Adipocyte (in vitro differentiated cells): Measurements from ENCODE around the gene PDE11A.
A peak's percentile ranks its signal among the peaks of the same experiment; 100 is the strongest.
"Not testable (repeated sequence)": the region's sequence is repeated elsewhere in the genome, so short reads cannot be mapped to it uniquely, and the experiment has no call there.

Experiments
- DNase-seq: peaks from one replicate; pipeline ENCODE4 v3.0.0-alpha.2; 2015; ENCODE audit warnings: low read depth
- H3K27me3 ChIP-seq: replicated peaks from 2 replicates; pipeline ENCODE4 v1.7.0; 2013; ENCODE audit warnings: mild to moderate bottlenecking, low read length, moderate library complexity; ENCODE audit not compliant: control insufficient read depth, insufficient read depth
- H3K36me3 ChIP-seq: 2 replicates; pipeline ENCODE4 v1.7.0; 2013; ENCODE audit warnings: low read length, mild to moderate bottlenecking, moderate library complexity; ENCODE audit not compliant: control insufficient read depth, insufficient read depth, severe bottlenecking
- H3K4me1 ChIP-seq: 2 replicates; pipeline ENCODE4 v1.7.0; 2013; ENCODE audit warnings: mild to moderate bottlenecking, low read length, moderate library complexity; ENCODE audit not compliant: control insufficient read depth, insufficient read depth
- H3K4me3 ChIP-seq: 2 replicates; pipeline ENCODE4 v1.7.0; 2013; ENCODE audit warnings: mild to moderate bottlenecking, low read length, moderate library complexity
- H3K9ac ChIP-seq: 2 replicates; pipeline ENCODE4 v1.7.0; 2013; ENCODE audit warnings: mild to moderate bottlenecking, low read length, moderate library complexity
- H3K9me3 ChIP-seq: 2 replicates; pipeline ENCODE4 v1.7.0; 2013; ENCODE audit warnings: mild to moderate bottlenecking, low read length, moderate library complexity; ENCODE audit not compliant: control insufficient read depth

Gene PDE11A

DNA sequence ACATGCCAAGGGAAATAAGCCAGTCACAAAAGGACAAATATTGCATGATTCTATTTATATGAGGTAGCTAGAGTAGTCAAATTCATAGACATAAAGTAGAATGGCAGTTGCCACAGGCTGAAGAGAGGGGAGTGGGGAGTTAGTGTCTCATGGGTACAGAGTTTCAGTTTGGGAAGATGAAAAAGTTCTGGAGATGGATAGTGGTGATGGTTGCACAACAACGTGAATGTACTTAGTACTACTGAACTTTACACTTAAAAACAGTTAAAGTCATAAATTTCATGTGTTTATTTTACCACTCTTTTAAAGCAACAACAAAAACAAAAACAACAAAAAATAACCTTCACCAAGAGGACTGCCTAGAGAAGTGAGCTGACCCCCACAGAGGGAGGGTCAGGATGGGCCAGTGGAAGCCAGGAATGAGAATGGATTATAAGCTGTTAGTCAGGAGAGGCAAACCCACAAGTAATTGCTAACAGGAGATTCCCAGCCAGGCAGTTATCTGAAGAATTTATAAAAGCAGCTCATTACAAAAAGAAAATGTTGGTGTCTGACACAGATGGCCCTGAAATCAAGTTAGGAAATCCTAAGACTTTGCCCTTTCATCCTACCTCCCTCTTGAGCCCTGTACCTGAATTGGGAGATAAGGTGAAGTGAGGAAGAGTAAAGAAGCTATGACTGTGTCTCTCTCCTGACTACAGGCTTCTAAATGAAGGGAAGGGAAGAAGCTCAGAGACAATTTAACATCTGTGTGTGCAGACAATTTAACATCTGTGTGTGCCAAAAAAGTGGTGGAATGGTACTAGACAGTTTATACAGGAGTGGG is 263.4 kb downstream of the PDE11A start:
- peaks cover 18% of the 10 kb centered on the region for H3K9me3 ChIP-seq
- no peak for DNase-seq
- H3K9ac ChIP-seq = peak overlapping the region; percentile 67
- peaks cover 47% of the 10 kb centered on the region for H3K4me1 ChIP-seq
- H3K4me3 ChIP-seq = peak overlapping the region; percentile 21
- no peaks in the 10 kb centered on the region for H3K27me3 ChIP-seq
- no peaks in the 10 kb centered on the region for H3K36me3 ChIP-seq

- Histone ChIP-seq H3K9me3 (peaks cover 4% of the 10 kb centered on the region), H3K4me3 (peak overlapping the region; percentile 17), H3K27me3 (no peaks in the 10 kb centered on the region), H3K4me1 (peaks cover 46% of the 10 kb centered on the region), H3K9ac (peak overlapping the region; percentile 69), H3K36me3 (no peaks in the 10 kb centered on the region)
- peak; percentile 76 for DNase-seq
These were observed 266.6 kb downstream of the PDE11A start for GRCh38 chr2:177806025-177806424.

GRCh38 chr2:177799531-177799930 is 273.0 kb downstream of the PDE11A start:
- H3K9ac ChIP-seq = no peak overlapping the region
- no peaks in the 10 kb centered on the region for H3K27me3 ChIP-seq
- peak; percentile 44 for DNase-seq

DNA sequence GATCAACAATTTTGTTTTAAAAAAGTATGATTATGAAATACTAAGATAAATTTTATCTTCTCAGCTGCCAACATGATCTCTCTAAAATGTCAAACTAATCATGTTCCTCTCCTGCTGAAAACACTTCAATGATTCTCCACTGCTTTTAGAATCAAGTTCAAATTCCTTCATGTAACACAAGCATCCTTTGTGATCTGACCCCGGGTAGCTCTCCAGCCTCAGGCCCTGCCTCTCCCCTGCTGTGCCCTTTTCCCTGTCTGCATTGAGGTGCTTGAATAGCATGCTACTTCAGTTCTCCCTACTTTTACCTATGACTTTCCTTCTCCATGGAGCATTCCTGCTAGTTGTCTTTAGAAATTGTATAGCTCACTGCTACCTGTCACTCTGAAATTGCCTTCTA is 274.8 kb downstream of the PDE11A start:
- H3K4me3 ChIP-seq = no peak overlapping the region
- H3K27me3 ChIP-seq = no peaks in the 10 kb centered on the region
- peaks cover 22% of the 10 kb centered on the region for H3K4me1 ChIP-seq
- DNase-seq = no peak
- H3K9ac ChIP-seq = no peak overlapping the region
- H3K9me3 ChIP-seq = no peaks in the 10 kb centered on the region
- no peaks in the 10 kb centered on the region for H3K36me3 ChIP-seq

More at GRCh38 chr2:177799531-177799930, 273.0 kb downstream of the PDE11A start:
- peaks cover 22% of the 10 kb centered on the region for H3K4me1 ChIP-seq
- no peak overlapping the region for H3K4me3 ChIP-seq
- no peaks in the 10 kb centered on the region for H3K36me3 ChIP-seq
- H3K9me3 ChIP-seq = no peaks in the 10 kb centered on the region

DNA sequence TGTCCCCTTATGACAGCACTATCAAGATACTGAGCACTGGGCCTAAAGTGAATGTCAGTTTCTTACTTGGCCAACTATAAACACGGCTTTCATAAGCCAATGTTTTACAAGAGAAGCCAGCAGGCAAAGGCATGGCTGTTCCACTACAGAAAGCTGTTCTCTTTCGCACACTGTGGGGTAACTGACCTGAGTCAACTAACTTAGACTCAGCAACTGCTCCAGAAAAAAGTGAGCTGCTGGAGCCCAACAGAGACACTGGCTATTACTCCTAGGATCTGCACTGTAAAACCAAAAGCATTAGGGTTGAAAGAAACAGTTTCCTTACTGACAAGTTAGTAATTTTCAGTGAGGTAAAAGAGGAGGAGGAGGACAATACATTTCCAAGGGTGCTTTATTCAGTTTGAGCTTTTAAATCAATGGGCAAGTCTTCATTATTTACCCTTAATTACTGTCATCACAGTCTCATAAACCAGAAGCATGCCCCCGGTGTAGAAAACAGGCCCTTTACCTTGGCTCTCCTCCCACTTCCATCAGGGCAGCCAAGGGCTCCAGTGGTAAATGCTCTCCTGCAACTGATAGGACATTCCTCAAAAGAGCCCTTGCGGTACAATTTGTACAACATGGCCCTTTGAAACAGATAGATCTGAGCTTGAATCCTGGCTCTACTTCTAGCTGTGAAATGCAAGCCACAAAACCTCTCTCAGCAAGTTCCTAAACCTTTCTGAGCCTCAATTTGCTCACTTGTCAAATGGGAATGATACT is 275.7 kb downstream of the PDE11A start:
- DNase-seq = no peak
- Histone ChIP-seq H3K27me3 (no peaks in the 10 kb centered on the region), H3K9ac (no peak overlapping the region), H3K9me3 (no peaks in the 10 kb centered on the region), H3K4me3 (no peak overlapping the region), H3K36me3 (no peaks in the 10 kb centered on the region), H3K4me1 (peaks cover 28% of the 10 kb centered on the region)

DNA sequence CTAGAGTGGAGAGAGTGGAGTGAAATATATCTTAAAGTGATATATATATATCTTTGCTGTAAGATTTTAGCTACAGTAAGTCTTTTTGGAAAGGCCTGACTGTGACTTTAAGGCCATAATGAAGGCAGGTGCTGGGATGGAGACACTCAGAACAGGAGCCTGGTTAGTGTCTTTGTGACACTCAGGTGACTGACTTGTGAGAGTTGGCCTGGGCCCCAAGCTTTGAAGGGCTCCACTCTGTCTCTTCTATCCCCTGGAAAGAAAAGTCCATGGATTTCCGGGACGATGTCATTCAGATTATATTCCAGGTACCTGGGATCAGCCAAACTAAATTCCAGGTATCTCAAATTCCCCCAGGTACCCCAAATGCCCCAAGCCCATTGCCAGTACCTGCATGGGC is 276.6 kb downstream of the PDE11A start:
- no peaks in the 10 kb centered on the region for H3K27me3 ChIP-seq
- H3K9me3 ChIP-seq = no peaks in the 10 kb centered on the region
- no peak overlapping the region for H3K4me3 ChIP-seq
- H3K9ac ChIP-seq = no peak overlapping the region
- peaks cover 28% of the 10 kb centered on the region for H3K4me1 ChIP-seq
- no peak for DNase-seq
- H3K36me3 ChIP-seq = no peaks in the 10 kb centered on the region

- peak; percentile 22 for DNase-seq
- H3K4me1 ChIP-seq = peaks cover 19% of the 10 kb centered on the region
- H3K9ac ChIP-seq = peak overlapping the region; percentile 83
- not testable (repeated sequence) for H3K36me3 ChIP-seq, H3K9me3 ChIP-seq, H3K27me3 ChIP-seq
- peak overlapping the region; percentile 79 for H3K4me3 ChIP-seq
These were observed 287.4 kb downstream of the PDE11A start for GRCh38 chr2:177785143-177785542.

GRCh38 chr2:177784745-177785067 is 287.9 kb downstream of the PDE11A start:
- H3K4me3 ChIP-seq = peak overlapping the region; percentile 79
- no peaks in the 10 kb centered on the region for H3K36me3 ChIP-seq
- H3K27me3 ChIP-seq = no peaks in the 10 kb centered on the region
- peaks cover 19% of the 10 kb centered on the region for H3K4me1 ChIP-seq
- peak; percentile 66 for DNase-seq
- peak overlapping the region; percentile 83 for H3K9ac ChIP-seq
- no peaks in the 10 kb centered on the region for H3K9me3 ChIP-seq

DNA sequence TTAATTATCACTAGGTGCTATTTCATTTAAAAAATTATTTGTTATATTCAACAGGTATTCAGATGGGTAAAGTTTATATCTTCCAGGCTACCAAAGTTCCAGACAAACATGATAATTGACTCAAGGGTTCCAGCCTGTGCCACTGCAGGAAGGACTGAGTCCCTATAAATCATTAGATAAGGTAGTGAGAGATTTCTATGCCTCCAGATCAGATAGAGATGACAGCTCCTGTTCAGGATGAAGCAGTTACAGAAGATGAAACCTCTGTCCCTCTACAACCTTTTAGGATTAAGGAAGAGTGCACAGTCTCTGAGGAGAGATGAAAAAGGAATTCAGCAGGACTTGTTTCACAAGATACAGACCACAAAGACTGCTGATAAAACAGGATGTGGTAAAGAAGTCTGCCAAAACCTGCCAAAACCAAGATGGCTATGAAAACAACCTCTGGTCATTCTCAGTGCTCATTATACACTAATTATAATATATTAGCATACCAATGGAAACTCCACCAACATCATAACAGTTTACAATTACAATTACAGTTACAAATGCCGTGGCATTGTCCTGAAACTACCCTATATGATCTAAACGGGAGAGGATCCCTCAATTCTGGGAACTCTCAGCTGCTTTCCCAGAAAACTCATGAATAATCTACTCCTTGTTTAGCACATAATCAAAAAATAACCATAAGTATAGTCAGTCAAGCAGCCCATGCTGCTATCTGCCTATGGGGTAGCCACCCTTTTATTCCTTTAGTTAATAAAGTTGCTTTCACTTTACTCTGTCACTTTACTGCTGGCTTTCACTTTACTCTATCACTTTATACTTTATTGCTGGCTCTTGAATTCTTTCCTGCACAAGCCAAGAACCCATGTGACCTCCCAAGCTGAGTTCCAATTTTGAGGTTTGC is 288.5 kb downstream of the PDE11A start:
- peak overlapping the region; percentile 79 for H3K4me3 ChIP-seq
- DNase-seq = peak; percentile 52

GRCh38 chr2:177783091-177783490 is 289.5 kb downstream of the PDE11A start:
- DNase-seq = no peak
- no peak overlapping the region for H3K9ac ChIP-seq

More for the DNA sequence above, 288.5 kb downstream of the PDE11A start:
- Histone ChIP-seq H3K9me3 (no peaks in the 10 kb centered on the region), H3K4me1 (peaks cover 19% of the 10 kb centered on the region), H3K9ac (peak overlapping the region; percentile 83), H3K27me3 (no peaks in the 10 kb centered on the region), H3K36me3 (no peaks in the 10 kb centered on the region)

GRCh38 chr2:177782613-177783012 is 290.0 kb downstream of the PDE11A start:
- Histone ChIP-seq H3K4me1 (peaks cover 19% of the 10 kb centered on the region), H3K9me3 (no peaks in the 10 kb centered on the region), H3K27me3 (no peaks in the 10 kb centered on the region), H3K9ac (no peak overlapping the region), H3K36me3 (no peaks in the 10 kb centered on the region), H3K4me3 (no peak overlapping the region)
- no peak for DNase-seq

More at GRCh38 chr2:177783091-177783490, 289.5 kb downstream of the PDE11A start:
- Histone ChIP-seq H3K36me3 (no peaks in the 10 kb centered on the region), H3K27me3 (no peaks in the 10 kb centered on the region), H3K4me1 (peaks cover 19% of the 10 kb centered on the region), H3K4me3 (no peak overlapping the region), H3K9me3 (no peaks in the 10 kb centered on the region)
